OCI-LY7 (cell line): ENCODE data around the gene NOTCH4. TPM values are rescaled to one million over a fixed set of nuclear protein-coding genes. Genes with fewer than 3 reads are reported as not detected.
A peak's percentile ranks its signal among the peaks of the same experiment; 100 is the strongest.

Source experiments
- BruUV-seq: library from RNA; stranded (reverse); fragments of 400-500 nt; replicated peaks from 2 replicates; lab custom pipeline; 2021; lab: Mats Ljungman, UMichigan
- CTCF ChIA-PET: fragments of 300-600 bp; sonication (Branson Sonifier 250); formaldehyde crosslinking; loops from one replicate; lab custom pipeline; 2022; ENCODE audit warnings: antibody characterized with exemption; ENCODE audit not compliant: unreplicated experiment; lab: Charles Lee
- POLR2A ChIA-PET: fragments of 300-600 bp; sonication (Branson Sonifier 250); formaldehyde crosslinking; loops from one replicate; lab custom pipeline; 2022; ENCODE audit warnings: antibody characterized with exemption; lab: Charles Lee
- DNase-seq: peaks from one replicate; pipeline ENCODE4 v3.0.0-alpha.2; 2015; ENCODE audit warnings: low spot score
- H2AFZ ChIP-seq: fragments of 200-600 bp; sonication (generic), shearing (Covaris generic); 2 replicates; pipeline ENCODE4 v1.6.1; 2014; ENCODE audit warnings: mild to moderate bottlenecking, antibody characterized with exemption, low read length, moderate library complexity
- H3K27ac ChIP-seq: fragments of 200-600 bp; sonication (generic); 2 replicates; pipeline ENCODE4 v1.5.1; 2014; ENCODE audit warnings: mixed run types, low read depth, mild to moderate bottlenecking, moderate library complexity, low read length, inconsistent platforms; ENCODE audit not compliant: poor library complexity, severe bottlenecking
- H3K36me3 ChIP-seq: fragments of 200-600 bp; sonication (generic); 2 replicates; pipeline ENCODE4 v1.6.1; 2014; ENCODE audit warnings: mild to moderate bottlenecking, antibody characterized with exemption, low read length, moderate library complexity, mixed read lengths; ENCODE audit not compliant: insufficient read depth
- H3K4me1 ChIP-seq: fragments of 200-600 bp; sonication (generic); 2 replicates; pipeline ENCODE4 v1.5.1; 2014; ENCODE audit warnings: mild to moderate bottlenecking, low read length; ENCODE audit not compliant: insufficient read depth, poor library complexity, severe bottlenecking
- H3K4me2 ChIP-seq: fragments of 200-600 bp; sonication (generic); 2 replicates; pipeline ENCODE4 v1.6.1; 2014; ENCODE audit warnings: mild to moderate bottlenecking, low read length
- H3K4me3 ChIP-seq: fragments of 200-600 bp; sonication (generic); 2 replicates; pipeline ENCODE4 v1.5.1; 2014; ENCODE audit warnings: mild to moderate bottlenecking, low read depth, low read length; ENCODE audit not compliant: poor library complexity, severe bottlenecking
- H3K79me2 ChIP-seq: fragments of 200-600 bp; sonication (generic); 2 replicates; pipeline ENCODE4 v1.6.1; 2016; ENCODE audit warnings: low read depth, mild to moderate bottlenecking, low read length, moderate library complexity, mixed read lengths; ENCODE audit not compliant: insufficient read depth
- H3K9me2 ChIP-seq: fragments of 200-600 bp; sonication (generic); 2 replicates; pipeline ENCODE4 v1.6.1; 2016; ENCODE audit warnings: mild to moderate bottlenecking, low read length, mixed read lengths; ENCODE audit not compliant: insufficient read depth
- H3K9me3 ChIP-seq: fragments of 200-600 bp; sonication (generic); 2 replicates; pipeline ENCODE4 v1.6.1; 2014; ENCODE audit warnings: mild to moderate bottlenecking, mixed run types, low read length, mixed read lengths
- H4K20me1 ChIP-seq: fragments of 200-600 bp; sonication (generic); 2 replicates; pipeline ENCODE4 v1.6.1; 2014; ENCODE audit warnings: mild to moderate bottlenecking, antibody characterized with exemption, low read length, moderate library complexity, mixed read lengths; ENCODE audit not compliant: insufficient read depth
- EZH2phosphoT487 ChIP-seq: fragments of 200-600 bp; sonication (generic); IDR thresholded peaks from 2 replicates; pipeline ENCODE4 v1.6.1; 2018; ENCODE audit warnings: low read depth, borderline replicate concordance, mild to moderate bottlenecking, mixed run types, antibody characterized with exemption, low read length, moderate library complexity, mixed read lengths
- intact Hi-C: fragments of 100-400 bp; cut with micrococcal nuclease; formaldehyde crosslinking; loops from one replicate; pipeline ENCODE4 v1.10.0; 2022; ENCODE audit not compliant: unreplicated experiment
- total RNA-seq, 2 experiments: library from RNA; depleted of rRNA in 1 of 2; stranded (reverse); fragments of >200 nt in 1 of 2; shearing (Covaris generic) in 1 of 2; gene quantifications; 2 replicates each; pipeline ENCODE4 v1.2.3, GENCODE V29; 2014 to 2022
- TF ChIP-seq, protein P1 (sequence below): fragments of 200-600 bp; sonication (generic); conservative IDR thresholded peaks from 2 replicates; pipeline ENCODE4 v1.5.1; 2014; ENCODE audit warnings: mild to moderate bottlenecking, antibody characterized with exemption, low read length, moderate library complexity, mixed read lengths

NOTCH4 gene
- total RNA-seq, 2 experiments from 2014 or later: 1.4 to 2.4 TPM

DNA sequence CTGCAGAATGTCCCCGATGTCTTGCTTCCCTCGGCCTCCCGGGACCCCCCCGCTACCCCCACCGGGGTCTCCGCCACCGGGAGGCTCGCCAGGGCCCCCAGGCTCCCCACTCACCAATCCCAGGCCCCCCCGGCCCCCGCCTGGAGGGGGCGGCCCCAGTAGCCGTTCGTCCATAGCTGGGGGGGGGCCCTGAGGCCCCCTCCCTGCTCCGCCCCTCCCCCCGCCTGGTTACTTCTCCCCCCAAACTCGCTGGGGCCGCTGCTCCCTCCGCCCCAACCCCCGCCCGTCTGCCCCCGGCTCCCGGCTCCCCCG is 34.2 kb downstream of the NOTCH4 start:
- no peaks in the 10 kb centered on the region for H3K9me3 ChIP-seq
- peak overlapping the region; percentile 79 for H3K27ac ChIP-seq
- POLR2A ChIA-PET: interaction anchor here (0.8 to 3.3 kb wide), 3 partner anchors 10 to 782 kb away, joined by 3 to 16 read pairs (median 11); partner anchors contain the start of gene AGPAT1
- DNase-seq: no peak
- intact Hi-C loops: no loop called here
- peak overlapping the region; percentile 92 for H3K4me3 ChIP-seq
- no TSS peak for BruUV-seq
- H4K20me1 ChIP-seq: no peaks in the 10 kb centered on the region
- peaks cover 62% of the 10 kb centered on the region for H3K4me1 ChIP-seq
- H3K4me2 ChIP-seq: peak overlapping the region; percentile 86
- H3K36me3 ChIP-seq: peaks cover 30% of the 10 kb centered on the region
- CTCF ChIA-PET: interaction anchor here (0.6 kb wide), 1 partner anchor 330 kb away, joined by 3 read pairs; no protein-coding TSS in a partner anchor
- no peak for TF ChIP-seq EZH2phosphoT487
- TF ChIP-seq, protein P1, sequence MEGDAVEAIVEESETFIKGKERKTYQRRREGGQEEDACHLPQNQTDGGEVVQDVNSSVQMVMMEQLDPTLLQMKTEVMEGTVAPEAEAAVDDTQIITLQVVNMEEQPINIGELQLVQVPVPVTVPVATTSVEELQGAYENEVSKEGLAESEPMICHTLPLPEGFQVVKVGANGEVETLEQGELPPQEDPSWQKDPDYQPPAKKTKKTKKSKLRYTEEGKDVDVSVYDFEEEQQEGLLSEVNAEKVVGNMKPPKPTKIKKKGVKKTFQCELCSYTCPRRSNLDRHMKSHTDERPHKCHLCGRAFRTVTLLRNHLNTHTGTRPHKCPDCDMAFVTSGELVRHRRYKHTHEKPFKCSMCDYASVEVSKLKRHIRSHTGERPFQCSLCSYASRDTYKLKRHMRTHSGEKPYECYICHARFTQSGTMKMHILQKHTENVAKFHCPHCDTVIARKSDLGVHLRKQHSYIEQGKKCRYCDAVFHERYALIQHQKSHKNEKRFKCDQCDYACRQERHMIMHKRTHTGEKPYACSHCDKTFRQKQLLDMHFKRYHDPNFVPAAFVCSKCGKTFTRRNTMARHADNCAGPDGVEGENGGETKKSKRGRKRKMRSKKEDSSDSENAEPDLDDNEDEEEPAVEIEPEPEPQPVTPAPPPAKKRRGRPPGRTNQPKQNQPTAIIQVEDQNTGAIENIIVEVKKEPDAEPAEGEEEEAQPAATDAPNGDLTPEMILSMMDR: no peak
- no peak overlapping the region for H2AFZ ChIP-seq
- H3K9me2 ChIP-seq: no peaks in the 10 kb centered on the region
- H3K79me2 ChIP-seq: peaks cover 31% of the 10 kb centered on the region; the same call in 1 of the 2 replicates

DNA sequence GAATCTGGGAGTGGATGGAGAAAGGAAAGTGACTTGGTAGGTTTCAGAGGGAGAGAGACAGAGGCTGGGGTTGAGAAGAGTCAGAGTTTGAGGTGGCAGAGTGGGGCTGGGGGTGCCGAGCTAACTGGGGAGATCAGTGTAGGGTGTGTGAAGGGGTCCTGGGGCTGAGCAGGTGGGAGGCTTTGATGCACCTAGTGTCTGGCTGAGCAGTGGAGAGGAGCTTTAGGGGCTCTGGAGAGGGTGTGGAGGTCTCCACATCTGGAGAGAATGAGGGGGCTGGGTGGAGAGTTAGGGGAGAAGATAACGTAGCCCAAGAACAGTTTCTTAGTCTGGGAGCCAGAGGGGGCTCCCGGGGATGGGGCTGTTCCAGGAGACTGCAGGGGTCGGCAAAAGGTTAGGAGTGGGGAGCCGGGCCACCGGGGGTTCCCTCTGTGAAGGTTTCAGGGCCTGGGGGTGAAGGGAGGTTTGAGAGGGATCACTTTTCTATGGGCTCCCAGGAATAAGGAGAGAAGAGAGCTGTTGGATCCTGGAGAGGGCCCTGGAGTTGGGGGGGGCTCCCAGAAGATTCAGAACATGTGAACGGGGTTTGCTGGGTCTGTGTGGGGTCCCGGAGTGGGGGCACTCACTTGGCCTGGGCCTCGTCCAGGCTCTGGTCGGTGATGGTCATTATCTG is 34.7 kb downstream of the NOTCH4 start:
- intact Hi-C loops: no loop called here
- H3K79me2 ChIP-seq: peaks cover 31% of the 10 kb centered on the region; the same call in 1 of the 2 replicates
- ChIA-PET POLR2A (interaction anchor here (0.8 to 3.3 kb wide), 3 partner anchors 10 to 78 kb away, joined by 3 to 16 read pairs (median 3); partner anchors contain the start of gene AGPAT1), CTCF (no interaction called here)
- TF ChIP-seq, protein P1: no peak
- no peak for TF ChIP-seq EZH2phosphoT487
- DNase-seq: no peak
- H3K27ac ChIP-seq: peak overlapping the region; percentile 79
- H2AFZ ChIP-seq: no peak overlapping the region
- peaks cover 33% of the 10 kb centered on the region for H3K36me3 ChIP-seq
- H3K9me2 ChIP-seq: no peaks in the 10 kb centered on the region
- BruUV-seq: no TSS peak
- no peaks in the 10 kb centered on the region for H4K20me1 ChIP-seq
- peak overlapping the region; percentile 86 for H3K4me2 ChIP-seq
- peak overlapping the region; percentile 92 for H3K4me3 ChIP-seq
- H3K4me1 ChIP-seq: peaks cover 57% of the 10 kb centered on the region
- H3K9me3 ChIP-seq: no peaks in the 10 kb centered on the region
